ENCODE measurements around the gene GHRH. TPM values are rescaled to one million over a fixed set of nuclear protein-coding genes. Genes with fewer than 3 reads are reported as not detected.

GHRH gene
- total RNA-seq, 1 experiment from 2014 or later = 0.74 TPM

GRCh38 chr20:37273988-37274387 lies 12.4 kb upstream of the GHRH start:
- no peak for DNase-seq (ENCODE audit: low spot score)
- Mint-ChIP-seq H3K27ac (no peak overlapping the region), H3K27me3 (ENCODE audit: low read depth) (no peaks in the 10 kb centered on the region; the same call in 1 of the 2 replicates), H3K4me3 (no peak overlapping the region), H3K4me1 (peaks cover 16% of the 10 kb centered on the region), H3K36me3 (no peaks in the 10 kb centered on the region), H3K9me3 (no peaks in the 10 kb centered on the region)
- no peak for TF ChIP-seq GABPB1 (CRISPR knock-in tag; IDR thresholded peaks at IDR 0.05)
- no peak for TF ChIP-seq ZNF416 (CRISPR knock-in tag; IDR thresholded peaks at IDR 0.05)
- no peak for TF ChIP-seq TEAD1 (CRISPR knock-in tag; IDR thresholded peaks at IDR 0.05)
- no peak for TF ChIP-seq JAZF1 (CRISPR knock-in tag; IDR thresholded peaks at IDR 0.05)
- no peak for TF ChIP-seq SOX15 (CRISPR knock-in tag; IDR thresholded peaks at IDR 0.05)
- TF ChIP-seq ZNF138 (CRISPR knock-in tag; conservative IDR thresholded peaks at IDR 0.05) = no peak
- no peak for TF ChIP-seq ATF3 (CRISPR knock-in tag; conservative IDR thresholded peaks at IDR 0.05)
- no peak for TF ChIP-seq CTCF (IDR thresholded peaks at IDR 0.05)
- TF ChIP-seq RORB (CRISPR knock-in tag; IDR thresholded peaks at IDR 0.05) = no peak
- ATAC-seq = no peak
- CTCF ChIA-PET = no interaction called here
- POLR2A ChIA-PET = no interaction called here

- TF ChIP-seq RORB (CRISPR knock-in tag; IDR thresholded peaks at IDR 0.05) (no peak), TCF7 (CRISPR knock-in tag; IDR thresholded peaks at IDR 0.05; ENCODE audit: low read depth) (no peak), USF2 (CRISPR knock-in tag; IDR thresholded peaks at IDR 0.05) (no peak), PRDM15 (CRISPR knock-in tag; IDR thresholded peaks at IDR 0.05) (no peak), ZNF121 (CRISPR knock-in tag; IDR thresholded peaks at IDR 0.05) (no peak), MYBL2 (CRISPR knock-in tag; IDR thresholded peaks at IDR 0.05) (no peak), PRRX2 (CRISPR knock-in tag; IDR thresholded peaks at IDR 0.05) (no peak), ZNF232 (CRISPR knock-in tag; IDR thresholded peaks at IDR 0.05) (no peak)
- Mint-ChIP-seq H3K4me1 (peaks cover 35% of the 10 kb centered on the region), H3K4me3 (no peak overlapping the region), H3K9me3 (no peaks in the 10 kb centered on the region), H3K27me3 (ENCODE audit: low read depth) (no peaks in the 10 kb centered on the region; the same call in 1 of the 2 replicates), H3K27ac (no peak overlapping the region), H3K36me3 (no peaks in the 10 kb centered on the region)
- POLR2A ChIA-PET = interaction anchor here (1.5 kb wide), 1 partner anchor 125 kb away, joined by 3 read pairs; no protein-coding TSS in a partner anchor
- DNase-seq (ENCODE audit: low spot score) = no peak
- CTCF ChIA-PET = interaction anchor here (1.7 to 5.9 kb wide), 3 partner anchors 8 to 125 kb away, joined by 6 to 35 read pairs (median 21); no protein-coding TSS in a partner anchor
- no peak for ATAC-seq
These were observed 9.8 kb upstream of the GHRH start for GRCh38 chr20:37271421-37271768.
